KOPT-K1 (cell line): ENCODE measurements around the gene OR6S1.
"Not testable (repeated sequence)": the region's sequence is repeated elsewhere in the genome, so short reads cannot be mapped to it uniquely, and the experiment has no call there.

Experiments used
- H3K27ac ChIP-seq: fragments of 200-600 bp; sonication (generic); 2 replicates; pipeline ENCODE4 v1.5.1; 2016; ENCODE audit warnings: antibody characterized with exemption, mild to moderate bottlenecking, low read depth, low read length; ENCODE audit not compliant: poor library complexity, severe bottlenecking
- H3K36me3 ChIP-seq: fragments of 200-600 bp; sonication (generic); 2 replicates; pipeline ENCODE4 v1.5.1; 2017; ENCODE audit warnings: antibody characterized with exemption, mild to moderate bottlenecking, low read length, moderate library complexity; ENCODE audit not compliant: insufficient read depth
- H3K9me3 ChIP-seq: fragments of 200-600 bp; sonication (generic); 2 replicates; pipeline ENCODE4 v1.5.1; 2017; ENCODE audit warnings: antibody characterized with exemption, low read length, mild to moderate bottlenecking; ENCODE audit not compliant: insufficient read depth, poor library complexity, severe bottlenecking

OR6S1 gene

GRCh38 chr14:20612403-20612802 is 29.1 kb downstream of the OR6S1 start:
- Histone ChIP-seq H3K27ac (no peak overlapping the region), H3K36me3 (no peaks in the 10 kb centered on the region), H3K9me3 (no peaks in the 10 kb centered on the region)

- Histone ChIP-seq H3K36me3 (no peaks in the 10 kb centered on the region), H3K27ac (no peak overlapping the region), H3K9me3 (no peaks in the 10 kb centered on the region)
These were observed 30.2 kb downstream of the OR6S1 start for GRCh38 chr14:20611277-20611676.

GRCh38 chr14:20610002-20610765 is 31.3 kb downstream of the OR6S1 start:
- H3K27ac ChIP-seq, result peak overlapping the region; percentile 16
- H3K9me3 ChIP-seq, result no peaks in the 10 kb centered on the region
- H3K36me3 ChIP-seq, result no peaks in the 10 kb centered on the region

DNA sequence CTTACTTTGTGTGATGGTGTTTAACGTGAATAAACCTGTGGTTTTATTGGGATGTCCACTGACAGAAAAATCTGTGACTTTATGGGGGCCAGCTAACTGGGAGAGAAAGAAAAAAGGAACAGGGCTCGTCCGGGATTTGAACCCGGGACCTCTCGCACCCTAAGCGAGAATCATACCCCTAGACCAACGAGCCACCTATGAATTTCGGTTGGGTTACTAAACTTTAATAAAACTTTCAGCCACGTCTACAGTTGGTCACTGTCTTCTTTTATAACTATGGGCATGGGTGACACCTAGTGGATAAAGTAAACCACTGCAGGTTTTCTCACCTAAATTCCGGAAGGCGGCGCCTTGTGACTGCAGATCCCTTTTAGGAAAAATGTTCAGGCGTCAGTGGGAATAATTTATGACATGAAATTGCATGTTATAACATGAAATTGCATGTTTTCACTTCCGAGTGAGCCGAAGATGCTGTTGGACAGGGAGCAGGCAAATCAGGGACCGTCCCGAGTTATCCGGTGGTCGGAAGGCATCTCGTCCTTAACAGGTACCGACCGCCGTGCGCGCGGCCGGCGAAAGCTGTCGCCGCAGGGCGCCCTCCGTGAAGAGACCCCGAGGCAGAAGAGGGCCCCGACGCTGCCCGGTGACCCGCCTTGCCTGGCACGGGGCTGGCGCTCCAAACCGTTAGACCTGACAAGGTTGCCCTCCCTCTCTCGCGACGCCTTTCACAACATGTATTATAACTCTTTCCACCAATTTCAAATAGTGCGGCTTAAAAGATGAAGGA is 32.1 kb downstream of the OR6S1 start:
- H3K27ac ChIP-seq, result peak overlapping the region; percentile 16
- H3K36me3 ChIP-seq, result no peaks in the 10 kb centered on the region
- H3K9me3 ChIP-seq, result no peaks in the 10 kb centered on the region

GRCh38 chr14:20608383-20609110 is 32.9 kb downstream of the OR6S1 start:
- H3K27ac ChIP-seq, result no peak overlapping the region

GRCh38 chr14:20607617-20608016 is 33.9 kb downstream of the OR6S1 start:
- Histone ChIP-seq H3K27ac (no peak overlapping the region), H3K36me3 (no peaks in the 10 kb centered on the region), H3K9me3 (no peaks in the 10 kb centered on the region)

More at GRCh38 chr14:20608383-20609110, 32.9 kb downstream of the OR6S1 start:
- Histone ChIP-seq H3K9me3 (no peaks in the 10 kb centered on the region), H3K36me3 (no peaks in the 10 kb centered on the region)

GRCh38 chr14:20606902-20607242 is 34.6 kb downstream of the OR6S1 start:
- Histone ChIP-seq H3K9me3 (no peaks in the 10 kb centered on the region), H3K27ac (no peak overlapping the region), H3K36me3 (no peaks in the 10 kb centered on the region)

DNA sequence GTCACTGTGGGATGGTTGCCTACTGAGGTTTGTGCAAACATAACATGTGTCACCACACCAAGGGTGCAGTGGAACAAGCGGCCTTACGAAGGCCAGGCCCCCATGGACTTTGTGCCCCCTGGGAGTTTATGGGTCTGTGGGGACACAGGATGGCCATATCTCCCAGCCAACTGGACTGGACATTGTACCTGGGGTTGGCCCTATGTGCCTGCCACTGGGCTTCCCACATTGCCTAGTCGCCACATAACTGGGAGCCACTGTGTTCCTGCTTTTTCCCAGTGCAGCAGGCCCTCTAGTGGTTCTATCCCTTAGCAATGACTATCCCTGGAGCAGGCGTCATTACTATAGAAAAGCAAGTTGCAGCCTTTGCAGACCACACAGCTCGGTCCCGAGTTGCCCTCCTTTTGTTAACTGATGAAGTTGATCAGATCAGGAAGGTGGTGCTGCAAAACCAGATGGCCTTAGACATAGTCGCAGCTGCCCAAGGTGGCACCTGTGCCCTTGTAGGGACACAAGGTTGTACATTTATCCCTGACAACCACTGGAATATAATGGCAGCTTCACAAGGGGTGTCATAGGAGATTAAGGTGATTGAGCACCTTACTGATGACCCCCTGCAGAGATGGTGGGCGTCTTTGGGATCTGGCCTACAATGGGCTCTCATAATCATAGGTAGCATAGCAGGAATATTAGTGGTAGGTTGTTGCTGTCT is 35.1 kb downstream of the OR6S1 start:
- H3K27ac ChIP-seq, result no peak overlapping the region
- no peaks in the 10 kb centered on the region for H3K36me3 ChIP-seq
- no peaks in the 10 kb centered on the region for H3K9me3 ChIP-seq

GRCh38 chr14:20603813-20604690 is 37.4 kb downstream of the OR6S1 start:
- Histone ChIP-seq H3K27ac (no peak overlapping the region), H3K9me3 (no peaks in the 10 kb centered on the region)

GRCh38 chr14:20602583-20602982 is 38.9 kb downstream of the OR6S1 start:
- Histone ChIP-seq H3K9me3 (no peaks in the 10 kb centered on the region), H3K36me3 (no peaks in the 10 kb centered on the region), H3K27ac (no peak overlapping the region)

More at GRCh38 chr14:20603813-20604690, 37.4 kb downstream of the OR6S1 start:
- no peaks in the 10 kb centered on the region for H3K36me3 ChIP-seq

DNA sequence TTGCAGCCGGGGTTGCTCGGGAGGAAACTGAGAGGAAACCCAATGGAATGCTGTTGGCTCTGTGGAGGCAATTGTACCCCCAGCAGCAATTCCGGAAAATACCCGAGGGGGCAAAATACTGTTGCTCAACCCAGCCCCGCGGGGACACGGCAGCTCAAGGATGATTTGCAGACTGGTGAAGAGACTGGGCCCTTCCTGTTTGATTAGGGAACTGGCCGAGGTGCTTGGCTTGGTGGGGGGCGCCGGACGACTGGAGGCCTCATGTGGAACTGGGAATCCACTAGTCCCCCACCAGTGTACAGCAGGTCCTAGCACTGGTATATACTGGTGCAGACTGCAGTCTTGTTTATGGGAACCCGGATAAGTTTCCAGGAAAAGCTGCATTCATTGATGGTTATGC is 40.0 kb downstream of the OR6S1 start:
- Histone ChIP-seq H3K9me3 (no peaks in the 10 kb centered on the region), H3K27ac (no peak overlapping the region), H3K36me3 (no peaks in the 10 kb centered on the region)

DNA sequence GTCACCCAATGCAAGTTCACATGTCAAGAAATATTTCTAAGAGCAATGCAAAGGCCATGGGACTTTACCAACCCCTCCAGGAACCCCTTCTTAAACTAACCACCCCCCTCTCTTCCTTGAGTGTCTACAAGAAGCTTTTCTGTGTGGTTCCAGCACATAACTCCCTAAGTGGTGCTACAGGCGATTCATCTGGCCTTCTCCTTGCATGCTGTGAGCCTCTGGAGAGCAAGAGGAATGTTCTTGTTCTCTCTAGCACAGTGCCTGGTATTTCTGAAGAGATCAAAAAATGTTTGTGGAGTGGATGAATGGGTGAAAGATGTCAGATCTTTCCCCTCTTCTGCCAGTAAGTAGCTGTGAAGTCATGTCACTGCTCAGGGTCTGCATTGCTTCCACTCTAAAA is 44.4 kb downstream of the OR6S1 start:
- H3K36me3 ChIP-seq, result no peaks in the 10 kb centered on the region
- no peak overlapping the region for H3K27ac ChIP-seq
- no peaks in the 10 kb centered on the region for H3K9me3 ChIP-seq

- not testable (repeated sequence) for H3K27ac ChIP-seq, H3K9me3 ChIP-seq, H3K36me3 ChIP-seq
These were observed 45.8 kb downstream of the OR6S1 start for GRCh38 chr14:20595726-20596125.

- H3K27ac ChIP-seq, result no peak overlapping the region
- no peaks in the 10 kb centered on the region for H3K36me3 ChIP-seq
- no peaks in the 10 kb centered on the region for H3K9me3 ChIP-seq
These were observed 48.9 kb downstream of the OR6S1 start for GRCh38 chr14:20592574-20592973.
